HEK293 (cell line): ENCODE data around the gene PLA2G4B.

Experiments used
- CTCF ChIA-PET: fragments of 350-600 bp; formaldehyde crosslinking; extraction: SDS; loops from one replicate; lab custom pipeline; 2021; ENCODE audit warnings: antibody characterized with exemption; lab: Yijun Ruan, JAX
- POLR2A ChIA-PET: fragments of 300-600 bp; formaldehyde crosslinking; extraction: SDS; loops from one replicate; lab custom pipeline; 2020; ENCODE audit warnings: antibody characterized with exemption, inconsistent platforms; lab: Yijun Ruan, JAX
- H3K27ac ChIP-seq: fragments of 200-500 bp; sonication (Bioruptor generic); 2 replicates; pipeline ENCODE4 v1.5.1; 2014; ENCODE audit warnings: low read depth, low read length, control low read depth, inconsistent platforms; ENCODE audit errors: extremely low read depth
- H3K36me3 ChIP-seq, 2 experiments: fragments of 200-500 bp in 1 of 2; sonication (Bioruptor generic) in 1 of 2; 1 replicate in 1 of 2; 2 replicates in 1 of 2; pipeline ENCODE4 v1.5.1; 2014 to 2017; ENCODE audit warnings: inconsistent platforms in 2 of 2, low read length in 2 of 2; ENCODE audit not compliant: control insufficient read depth in 2 of 2, insufficient read depth in 1 of 2
- H3K4me1 ChIP-seq: fragments of 200-500 bp; sonication (Bioruptor generic); 2 replicates; pipeline ENCODE4 v1.5.1; 2014; ENCODE audit warnings: mild to moderate bottlenecking, low read length, inconsistent platforms; ENCODE audit not compliant: control insufficient read depth, insufficient read depth
- H3K4me3 ChIP-seq: 2 replicates; pipeline ENCODE4 v1.5.1; 2011; ENCODE audit warnings: low read depth, mild to moderate bottlenecking, control low read depth, low read length, moderate library complexity
- H3K9me3 ChIP-seq: fragments of 200-500 bp; sonication (Bioruptor generic); 2 replicates; pipeline ENCODE4 v1.5.1; 2014; ENCODE audit warnings: low read depth, low read length, inconsistent platforms; ENCODE audit not compliant: control insufficient read depth, insufficient read depth
- EGR2 ChIP-seq: fragments of 450-650 bp; formaldehyde crosslinking; IDR thresholded peaks from 2 replicates; pipeline ENCODE4 v1.5.1; 2016; ENCODE audit warnings: low read depth, missing biosample characterization, missing genetic modification characterization
- KLF1 ChIP-seq: fragments of 450-650 bp; formaldehyde crosslinking; IDR thresholded peaks from 2 replicates; pipeline ENCODE4 v1.5.1; 2016; ENCODE audit warnings: missing biosample characterization, missing genetic modification characterization
- MEIS1 ChIP-seq: sonication (generic); formaldehyde crosslinking; IDR thresholded peaks from 2 replicates; pipeline ENCODE4 v1.8.1; 2022; ENCODE audit warnings: missing genetic modification reagents, mild to moderate bottlenecking, borderline replicate concordance
- SCRT1 ChIP-seq: fragments of 450-650 bp; formaldehyde crosslinking; IDR thresholded peaks from 2 replicates; pipeline ENCODE4 v1.5.1; 2016; ENCODE audit warnings: missing biosample characterization, missing genetic modification characterization, borderline replicate concordance
- SP3 ChIP-seq: fragments of 450-650 bp; formaldehyde crosslinking; IDR thresholded peaks from 2 replicates; pipeline ENCODE4 v1.5.1; 2016; ENCODE audit warnings: missing biosample characterization, missing genetic modification characterization
- TSHZ1 ChIP-seq: fragments of 450-650 bp; formaldehyde crosslinking; IDR thresholded peaks from 2 replicates; pipeline ENCODE4 v1.5.1; 2016; ENCODE audit warnings: missing biosample characterization, missing genetic modification characterization, borderline replicate concordance
- WT1 ChIP-seq: fragments of 450-650 bp; formaldehyde crosslinking; IDR thresholded peaks from 2 replicates; pipeline ENCODE4 v1.5.1; 2016; ENCODE audit warnings: missing biosample characterization, missing genetic modification characterization
- ZFP3 ChIP-seq: fragments of 450-650 bp; formaldehyde crosslinking; IDR thresholded peaks from 2 replicates; pipeline ENCODE4 v1.5.1; 2016; ENCODE audit warnings: low read depth, missing biosample characterization, missing genetic modification characterization
- ZNF24 ChIP-seq: fragments of 450-650 bp; formaldehyde crosslinking; IDR thresholded peaks from 2 replicates; pipeline ENCODE4 v1.5.1; 2016; ENCODE audit warnings: missing biosample characterization, missing genetic modification characterization
- ZNF423 ChIP-seq: fragments of 450-650 bp; formaldehyde crosslinking; IDR thresholded peaks from 2 replicates; pipeline ENCODE4 v1.5.1; 2016; ENCODE audit warnings: missing biosample characterization, missing genetic modification characterization
- ZNF510 ChIP-seq: fragments of 450-650 bp; formaldehyde crosslinking; IDR thresholded peaks from 2 replicates; pipeline ENCODE4 v1.5.1; 2018; ENCODE audit warnings: mild to moderate bottlenecking, missing genetic modification characterization, missing biosample characterization; ENCODE audit not compliant: insufficient replicate concordance
- ZNF561 ChIP-seq: fragments of 450-650 bp; IDR thresholded peaks from 2 replicates; pipeline ENCODE4 v1.5.1; 2018; ENCODE audit warnings: missing biosample characterization, missing genetic modification characterization, borderline replicate concordance
- ZNF629 ChIP-seq: fragments of 450-650 bp; formaldehyde crosslinking; IDR thresholded peaks from 2 replicates; pipeline ENCODE4 v1.5.1; 2017; ENCODE audit warnings: missing biosample characterization, missing genetic modification characterization
- ZNF830 ChIP-seq: fragments of 450-650 bp; IDR thresholded peaks from 2 replicates; pipeline ENCODE4 v1.5.0; 2018; ENCODE audit warnings: missing biosample characterization, missing genetic modification characterization, low read depth, mild to moderate bottlenecking, moderate library complexity
- ZNF837 ChIP-seq: fragments of 450-650 bp; formaldehyde crosslinking; IDR thresholded peaks from 2 replicates; pipeline ENCODE4 v1.5.1; 2016; ENCODE audit warnings: missing biosample characterization, missing genetic modification characterization

The PLA2G4B gene

GRCh38 chr15:41891946-41892345, 53.3 kb downstream of the PLA2G4B start (continued):
- no peak for TF ChIP-seq ZNF510 (tag by site-specific recombination)
- peak; percentile 70; the same call in 1 of the 2 replicates for TF ChIP-seq ZNF423 (tag by site-specific recombination)
- no peak for TF ChIP-seq ZNF24
- TF ChIP-seq MEIS1 (CRISPR knock-in tag) = no peak
- TF ChIP-seq SCRT1 (tag by site-specific recombination) = no peak
- TF ChIP-seq WT1 (tag by site-specific recombination) = no peak

GRCh38 chr15:41892621-41893421, 54.2 kb downstream of the PLA2G4B start:
- H3K4me3 ChIP-seq = no peak overlapping the region
- no peaks in the 10 kb centered on the region for H3K9me3 ChIP-seq
- CTCF ChIA-PET = interaction anchor here (3.8 kb wide), 1 partner anchor 12 kb away, joined by 10 read pairs; no protein-coding TSS in a partner anchor
- no peak overlapping the region for H3K27ac ChIP-seq
- peaks cover 7% of the 10 kb centered on the region for H3K4me1 ChIP-seq
- no peak for TF ChIP-seq SP3 (tag by site-specific recombination)
- no peak for TF ChIP-seq ZNF837 (tag by site-specific recombination)
- no peak for TF ChIP-seq ZFP3
- no peak for TF ChIP-seq ZNF629 (tag by site-specific recombination)
- no peak for TF ChIP-seq ZNF830 (tag by site-specific recombination)
- H3K36me3 ChIP-seq = no peaks in the 10 kb centered on the region
- POLR2A ChIA-PET = interaction anchor here (1.0 kb wide), 1 partner anchor 119 kb away, joined by 3 read pairs; the partner anchor contains the start of gene MAPKBP1

GRCh38 chr15:41893422-41894250, 55.0 kb downstream of the PLA2G4B start, which contains the start of gene SPTBN5:
TSS of gene SPTBN5 (minus strand) at chr15:41894053. CDS start at chr15:41893497, 556 bp downstream.
- Histone ChIP-seq H3K9me3 (no peaks in the 10 kb centered on the region), H3K36me3 (no peaks in the 10 kb centered on the region), H3K27ac (peak within 1 kb of the TSS; percentile 31; the same call in 1 of the 2 replicates), H3K4me3 (no peak within 1 kb of the TSS), H3K4me1 (peaks cover 7% of the 10 kb centered on the region)
- ChIA-PET POLR2A (no interaction called here), CTCF (interaction anchor here (3.8 kb wide), 1 partner anchor 11 kb away, joined by 10 read pairs; no protein-coding TSS in a partner anchor)
- TF ChIP-seq TSHZ1 (no peak), ZNF561 (tag by site-specific recombination) (no peak), KLF1 (tag by site-specific recombination) (no peak), EGR2 (tag by site-specific recombination) (0 out of 2 replicates have a peak, but pooled peaks have one; percentile 32)
